IMR-90 (cell line): Measurements from ENCODE around the gene CNTRL. TPM values are rescaled to one million over a fixed set of nuclear protein-coding genes. Genes with fewer than 3 reads are reported as not detected.
A peak's percentile ranks its signal among the peaks of the same experiment; 100 is the strongest.

Experiments
- ATAC-seq: fragments of 200-7000 bp; cut with Tn5 transposase; 2 replicates; pipeline ENCODE4 v1.9.1; 2020; ENCODE audit warnings: low read depth, mild to moderate bottlenecking, moderate library complexity
- BruUV-seq: library from RNA; stranded (reverse); fragments of 400-500 nt; replicated peaks from 2 replicates; lab custom pipeline; 2021; lab: Mats Ljungman, UMichigan
- CTCF ChIA-PET: fragments of 300-600 bp; formaldehyde crosslinking; extraction: SDS; loops from one replicate; lab custom pipeline; 2021; ENCODE audit warnings: antibody characterized with exemption; lab: Yijun Ruan, JAX
- POLR2A ChIA-PET: fragments of 300-600 bp; sonication (Branson Sonifier 250); formaldehyde crosslinking; loops from one replicate; lab custom pipeline; 2022; ENCODE audit warnings: antibody characterized with exemption; ENCODE audit not compliant: unreplicated experiment; lab: Charles Lee
- DNase-seq: peaks from one replicate; pipeline ENCODE4 v3.0.0; 2013
- H2AFZ ChIP-seq: replicated peaks from 2 replicates; pipeline ENCODE3; 2013; ENCODE audit warnings: low read length, mild to moderate bottlenecking; ENCODE audit not compliant: poor library complexity
- H2AK5ac ChIP-seq: 2 replicates; pipeline ENCODE4 v1.6.1; 2013; ENCODE audit warnings: low read depth, low read length, inconsistent platforms
- H2AK9ac ChIP-seq: replicated peaks from 2 replicates; pipeline ENCODE3; 2013; ENCODE audit warnings: mild to moderate bottlenecking, low read depth, low read length, moderate library complexity; ENCODE audit not compliant: poor library complexity
- H2BK120ac ChIP-seq: 2 replicates; pipeline ENCODE4 v1.6.1; 2013; ENCODE audit warnings: low read depth, low read length, inconsistent platforms
- H2BK15ac ChIP-seq: 3 replicates; pipeline ENCODE4 v1.6.1; 2013; ENCODE audit warnings: low read depth, low read length, inconsistent platforms
- H2BK20ac ChIP-seq: 2 replicates; pipeline ENCODE4 v1.6.1; 2013; ENCODE audit warnings: low read depth, mild to moderate bottlenecking, inconsistent platforms, low read length, moderate library complexity
- H2BK5ac ChIP-seq: 2 replicates; pipeline ENCODE4 v1.6.1; 2013; ENCODE audit warnings: mild to moderate bottlenecking, low read depth, low read length, inconsistent platforms; ENCODE audit not compliant: poor library complexity, severe bottlenecking
- H3K14ac ChIP-seq: replicated peaks from 2 replicates; pipeline ENCODE4 v1.6.1; 2013; ENCODE audit warnings: low read depth, low read length, inconsistent platforms
- H3K18ac ChIP-seq: 2 replicates; pipeline ENCODE4 v1.6.1; 2013; ENCODE audit warnings: low read depth, low read length, control low read depth
- H3K23ac ChIP-seq: 2 replicates; pipeline ENCODE4 v1.6.1; 2013; ENCODE audit warnings: low read depth, low read length, inconsistent platforms
- H3K27ac ChIP-seq: 2 replicates; pipeline ENCODE4 v1.5.1; 2013; ENCODE audit warnings: mild to moderate bottlenecking, control low read depth, low read length; ENCODE audit not compliant: insufficient read depth
- H3K27me3 ChIP-seq: 2 replicates; pipeline ENCODE4 v1.6.1; 2013; ENCODE audit warnings: low read length; ENCODE audit not compliant: control insufficient read depth, insufficient read depth
- H3K36me3 ChIP-seq: 2 replicates; pipeline ENCODE4 v1.6.1; 2013; ENCODE audit warnings: low read length, mixed read lengths; ENCODE audit not compliant: control insufficient read depth, insufficient read depth
- H3K4ac ChIP-seq: 2 replicates; pipeline ENCODE4 v1.6.1; 2013; ENCODE audit warnings: low read depth, low read length, inconsistent platforms
- H3K4me1 ChIP-seq: 2 replicates; pipeline ENCODE4 v1.6.1; 2013; ENCODE audit warnings: low read length, mixed read lengths; ENCODE audit not compliant: control insufficient read depth, insufficient read depth
- H3K4me2 ChIP-seq: 2 replicates; pipeline ENCODE4 v1.6.1; 2013; ENCODE audit warnings: low read depth, mild to moderate bottlenecking, control low read depth, low read length, moderate library complexity
- H3K4me3 ChIP-seq: 2 replicates; pipeline ENCODE4 v1.5.1; 2013; ENCODE audit warnings: low read depth, mild to moderate bottlenecking, control low read depth, low read length, moderate library complexity; ENCODE audit not compliant: insufficient read depth
- H3K56ac ChIP-seq: 2 replicates; pipeline ENCODE4 v1.6.1; 2013; ENCODE audit warnings: low read length, inconsistent platforms; ENCODE audit not compliant: insufficient read depth; ENCODE audit errors: extremely low read depth
- H3K79me1 ChIP-seq, 2 experiments: 2 replicates each; pipeline ENCODE4 v1.6.1; 2013; ENCODE audit warnings: low read length in 2 of 2, inconsistent platforms in 1 of 2, low read depth in 1 of 2
- H3K9ac ChIP-seq: 2 replicates; pipeline ENCODE4 v1.6.1; 2013; ENCODE audit warnings: low read depth, low read length, control low read depth
- H3K9me1 ChIP-seq: 2 replicates; pipeline ENCODE4 v1.6.1; 2013; ENCODE audit warnings: low read length, inconsistent platforms; ENCODE audit not compliant: insufficient read depth
- H3K9me3 ChIP-seq: 2 replicates; pipeline ENCODE4 v1.6.1; 2013; ENCODE audit warnings: low read length; ENCODE audit not compliant: control insufficient read depth, insufficient read depth
- H4K20me1 ChIP-seq: 2 replicates; pipeline ENCODE4 v1.6.1; 2013; ENCODE audit warnings: low read length, inconsistent platforms; ENCODE audit not compliant: insufficient read depth
- H4K5ac ChIP-seq: 2 replicates; pipeline ENCODE4 v1.6.1; 2013; ENCODE audit warnings: mild to moderate bottlenecking, low read depth, low read length, control low read depth
- H4K8ac ChIP-seq, 2 experiments: 2 replicates each; pipeline ENCODE4 v1.6.1; 2013; ENCODE audit warnings: low read depth in 2 of 2, low read length in 2 of 2, control low read depth in 1 of 2, inconsistent platforms in 1 of 2
- H4K91ac ChIP-seq: 2 replicates; pipeline ENCODE4 v1.6.1; 2013; ENCODE audit warnings: low read depth, low read length, inconsistent platforms; ENCODE audit not compliant: insufficient read depth
- FOS ChIP-seq: fragments of 150-350 bp; IDR thresholded peaks from 2 replicates; pipeline ENCODE4 v1.6.1; 2016; ENCODE audit warnings: low read depth, low read length
- MAZ ChIP-seq: IDR thresholded peaks from 2 replicates; pipeline ENCODE4 v1.6.1; 2012; ENCODE audit warnings: low read depth, mild to moderate bottlenecking, low read length, improper control_type of control experiment, moderate library complexity, borderline replicate concordance
- RFX5 ChIP-seq: IDR thresholded peaks from 2 replicates; pipeline ENCODE4 v1.8.0; 2012; ENCODE audit warnings: low read depth, mild to moderate bottlenecking, low read length, moderate library complexity
- WGBS, 2 experiments: methylation state at CpG; one replicate each; pipeline versions ENCODE4 v1.1.5 to v1.1.7; 2013; ENCODE audit warnings: missing lambda C conversion rate in 2 of 2; ENCODE audit not compliant: insufficient read length in 1 of 2; ENCODE audit errors: extremely low coverage in 2 of 2; 5-methylcytosine and 5-hydroxymethylcytosine counted together
- dilution Hi-C: fragments of 300-500 bp; cut with HindIII; formaldehyde crosslinking; loops from one replicate; pipeline ENCODE4 v1.14.3; 2018; ENCODE audit warnings: low sequenced_read_pairs; ENCODE audit not compliant: unreplicated experiment
- in situ Hi-C: fragments of 300-500 bp; cut with MboI; formaldehyde crosslinking; loops from 3 replicates; pipeline ENCODE4 v1.14.3; 2019; ENCODE audit warnings: low sequenced_read_pairs, inconsistent platforms, mixed read lengths
- intact Hi-C: fragments of 100-400 bp; cut with micrococcal nuclease; formaldehyde crosslinking; loops from 2 replicates; pipeline ENCODE4 v1.10.0; 2022
- polyA plus RNA-seq, 3 experiments: library from polyadenylated mRNA; depleted of rRNA; stranded (reverse); fragments of >200 nt; gene quantifications; 2 replicates each; pipeline ENCODE4 v1.2.3, GENCODE V29; 2012; ENCODE audit warnings: low replicate concordance in 1 of 3
- total RNA-seq: library from RNA; depleted of rRNA; stranded (reverse); fragments of >200 nt; gene quantifications from 2 replicates; pipeline ENCODE4 v1.2.3, GENCODE V29; 2012

The CNTRL gene
- total and polyA plus RNA-seq, 2 of the 4 experiments (the other 2 are of a cell fraction): 4.5 to 7.3 TPM

DNA sequence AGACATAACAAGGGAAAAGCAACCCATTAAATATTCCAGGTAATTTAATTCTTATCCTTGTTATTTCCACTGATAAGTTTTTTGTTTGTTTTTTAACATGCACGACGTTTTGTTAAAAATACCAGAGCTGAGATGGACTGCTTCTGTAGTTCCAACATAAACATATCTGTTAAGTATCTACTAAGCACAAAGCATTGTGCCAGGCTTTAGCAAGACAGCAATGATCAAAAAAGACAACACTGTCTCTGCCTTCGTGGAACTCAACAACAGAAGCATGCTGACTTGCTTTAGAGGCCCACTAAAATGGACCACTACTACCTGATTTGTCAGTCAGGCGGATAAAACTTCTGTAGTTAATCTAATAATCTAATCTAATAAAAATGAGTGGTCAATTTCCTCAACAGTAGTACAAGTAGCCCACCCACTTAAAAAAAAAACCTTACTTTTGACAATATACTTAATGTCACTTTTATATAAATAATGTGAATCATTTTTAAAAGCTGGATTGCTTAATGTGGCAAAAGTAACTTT is 123.8 kb downstream of the CNTRL start:
- Histone ChIP-seq H3K27ac (no peak overlapping the region), H3K36me3 (no peaks in the 10 kb centered on the region; the same call in 1 of the 2 replicates), H2BK20ac (no peak overlapping the region), H3K9me3 (no peaks in the 10 kb centered on the region), H2BK15ac (no peak overlapping the region), H3K18ac (no peak overlapping the region), H4K20me1 (peaks cover 78% of the 10 kb centered on the region), H2BK120ac (no peak overlapping the region), H4K5ac (no peak overlapping the region), H4K91ac (no peak overlapping the region), H2AFZ (no peak overlapping the region), H3K56ac (no peak overlapping the region), H3K14ac (no peak overlapping the region), H3K4me3 (peak overlapping the region; percentile 12; the same call in 1 of the 2 replicates), H3K4me1 (peaks cover 11% of the 10 kb centered on the region), H3K9me1 (peaks cover 13% of the 10 kb centered on the region), H3K4ac (no peak overlapping the region), H4K8ac (no peak overlapping the region), H3K79me1 (peaks cover 4 to 28% of the 10 kb centered on the region in 2 experiments; a peak in 3 of 4 replicates), H3K23ac (no peak overlapping the region), H2BK5ac (no peak overlapping the region), H3K4me2 (peak overlapping the region; percentile 76), H2AK9ac (no peak overlapping the region), H3K9ac (0 out of 2 replicates have a peak overlapping the region, but pooled peaks have one; percentile 43), H3K27me3 (no peaks in the 10 kb centered on the region), H2AK5ac (no peak overlapping the region)
- TF ChIP-seq FOS (no peak), RFX5 (no peak), MAZ (no peak)
- intact Hi-C loops: loop anchor here (2.0 to 5.0 kb wide), 3 partner anchors 16 to 441 kb away; no protein-coding TSS in a partner anchor
- in situ Hi-C loops: no loop called here
- DNase-seq (no peak), ATAC-seq (no peak)
- ChIA-PET CTCF (no interaction called here), POLR2A (no interaction called here)
- WGBS, 2 experiments: no CpG with 5 or more reads among the region's 4 CpGs
- dilution Hi-C loops: no loop called here
- BruUV-seq: no TSS peak
